A549 treated with dexamethasone at 1 μM for 4 hours (cell line): ENCODE measurements around the gene FABP2. TPM values are rescaled to one million over a fixed set of nuclear protein-coding genes. Genes with fewer than 3 reads are reported as not detected.

Experiments
- total RNA-seq: library from RNA; stranded (reverse); fragments of 200-300 nt; extraction: Qiagen RNA extraction; gene quantifications from 5 replicates; pipeline ENCODE4 v1.2.3, GENCODE V29; 2022

FABP2 gene
- total RNA-seq, result not detected in 5 replicates

GRCh38 chr4:119321921-119322687, at the start of gene FABP2:
FABP2 (minus strand) TSS chr4:119322138; CDS start chr4:119322102, 36 bp downstream.

Other genes with a start within 250 kb of the FABP2 start
- not detected in 5 replicates for gene MYOZ2, start 186.3 kb downstream of the FABP2 start, total RNA-seq
- gene USP53, start 109.4 kb downstream of the FABP2 start, total RNA-seq, result 7.1 to 11.8 TPM (median 10.6 TPM) in 5 replicates